Testis (tissue), 2 donors: ENCODE data around the gene LMX1A.

Experiments
- POLR2A ChIP-seq: fragments of 450-650 bp; IDR thresholded peaks from one replicate; pipeline ENCODE4 v1.6.1; 2017; ENCODE audit warnings: antibody characterized with exemption, mild to moderate bottlenecking, moderate library complexity
- TF ChIP-seq, protein P1 (sequence below), 3 experiments: fragments of 450-650 bp in 2 of 3; fragments of 200-600 bp in 1 of 3; sonication (generic) in 1 of 3; IDR thresholded peaks; one replicate each; pipeline ENCODE4 v1.5.1; 2016 to 2019; ENCODE audit warnings: antibody characterized with exemption in 3 of 3, mild to moderate bottlenecking in 2 of 3, moderate library complexity in 1 of 3

DNA sequence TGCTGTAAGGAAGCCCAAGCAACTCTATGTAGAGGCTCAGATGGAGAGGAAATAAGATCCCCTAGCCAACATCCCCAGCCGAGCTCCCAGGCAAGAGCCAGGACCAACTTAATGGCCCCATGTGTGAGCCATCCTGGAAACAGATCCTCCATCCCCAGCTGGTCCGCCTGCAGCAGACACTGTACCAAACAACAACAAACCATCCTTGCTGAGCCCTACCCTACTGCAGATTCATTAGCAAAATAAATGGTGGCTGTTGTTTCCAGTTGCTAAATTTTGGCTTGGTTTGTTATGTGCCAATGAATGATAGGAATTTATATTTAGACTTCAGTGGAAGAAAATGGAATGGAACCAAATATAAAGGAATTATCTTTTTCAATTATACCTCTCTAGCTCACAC, 43.9 kb downstream of the LMX1A start:
- TF ChIP-seq, protein P1, sequence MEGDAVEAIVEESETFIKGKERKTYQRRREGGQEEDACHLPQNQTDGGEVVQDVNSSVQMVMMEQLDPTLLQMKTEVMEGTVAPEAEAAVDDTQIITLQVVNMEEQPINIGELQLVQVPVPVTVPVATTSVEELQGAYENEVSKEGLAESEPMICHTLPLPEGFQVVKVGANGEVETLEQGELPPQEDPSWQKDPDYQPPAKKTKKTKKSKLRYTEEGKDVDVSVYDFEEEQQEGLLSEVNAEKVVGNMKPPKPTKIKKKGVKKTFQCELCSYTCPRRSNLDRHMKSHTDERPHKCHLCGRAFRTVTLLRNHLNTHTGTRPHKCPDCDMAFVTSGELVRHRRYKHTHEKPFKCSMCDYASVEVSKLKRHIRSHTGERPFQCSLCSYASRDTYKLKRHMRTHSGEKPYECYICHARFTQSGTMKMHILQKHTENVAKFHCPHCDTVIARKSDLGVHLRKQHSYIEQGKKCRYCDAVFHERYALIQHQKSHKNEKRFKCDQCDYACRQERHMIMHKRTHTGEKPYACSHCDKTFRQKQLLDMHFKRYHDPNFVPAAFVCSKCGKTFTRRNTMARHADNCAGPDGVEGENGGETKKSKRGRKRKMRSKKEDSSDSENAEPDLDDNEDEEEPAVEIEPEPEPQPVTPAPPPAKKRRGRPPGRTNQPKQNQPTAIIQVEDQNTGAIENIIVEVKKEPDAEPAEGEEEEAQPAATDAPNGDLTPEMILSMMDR (IDR thresholded peaks at IDR 0.05), result no peak
- no peak for TF ChIP-seq POLR2A
